HG03045 (cell line): ENCODE data around the gene MSH5.
"Not testable (repeated sequence)": the region's sequence is repeated elsewhere in the genome, so short reads cannot be mapped to it uniquely, and the experiment has no call there.

Experiments
- ATAC-seq: cut with Tn5 transposase; IDR thresholded peaks from one replicate; pipeline ENCODE4 v1.9.1; 2021; ENCODE audit warnings: mild to moderate bottlenecking, moderate library complexity; ENCODE audit not compliant: unreplicated experiment

The MSH5 gene

DNA sequence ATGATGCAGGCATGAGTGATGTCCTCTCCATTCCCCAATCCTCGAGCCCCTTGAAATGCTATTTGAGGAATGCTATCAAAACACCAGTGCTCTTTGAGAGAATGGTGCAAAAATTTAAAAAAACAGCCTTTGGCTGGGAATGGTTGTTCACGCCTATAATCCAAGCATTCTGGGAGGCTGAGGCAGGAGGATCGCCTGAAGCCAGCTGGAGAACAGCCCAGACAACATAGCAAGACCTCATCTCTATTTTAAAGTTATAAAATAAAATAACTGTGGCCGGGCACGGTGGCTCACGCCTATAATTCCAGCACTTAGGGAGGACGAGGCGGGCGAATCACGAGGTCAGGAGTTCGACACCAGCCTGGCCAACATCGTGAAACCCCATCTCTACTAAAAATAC is 60.0 kb downstream of the MSH5 start:
- no peak for ATAC-seq

DNA sequence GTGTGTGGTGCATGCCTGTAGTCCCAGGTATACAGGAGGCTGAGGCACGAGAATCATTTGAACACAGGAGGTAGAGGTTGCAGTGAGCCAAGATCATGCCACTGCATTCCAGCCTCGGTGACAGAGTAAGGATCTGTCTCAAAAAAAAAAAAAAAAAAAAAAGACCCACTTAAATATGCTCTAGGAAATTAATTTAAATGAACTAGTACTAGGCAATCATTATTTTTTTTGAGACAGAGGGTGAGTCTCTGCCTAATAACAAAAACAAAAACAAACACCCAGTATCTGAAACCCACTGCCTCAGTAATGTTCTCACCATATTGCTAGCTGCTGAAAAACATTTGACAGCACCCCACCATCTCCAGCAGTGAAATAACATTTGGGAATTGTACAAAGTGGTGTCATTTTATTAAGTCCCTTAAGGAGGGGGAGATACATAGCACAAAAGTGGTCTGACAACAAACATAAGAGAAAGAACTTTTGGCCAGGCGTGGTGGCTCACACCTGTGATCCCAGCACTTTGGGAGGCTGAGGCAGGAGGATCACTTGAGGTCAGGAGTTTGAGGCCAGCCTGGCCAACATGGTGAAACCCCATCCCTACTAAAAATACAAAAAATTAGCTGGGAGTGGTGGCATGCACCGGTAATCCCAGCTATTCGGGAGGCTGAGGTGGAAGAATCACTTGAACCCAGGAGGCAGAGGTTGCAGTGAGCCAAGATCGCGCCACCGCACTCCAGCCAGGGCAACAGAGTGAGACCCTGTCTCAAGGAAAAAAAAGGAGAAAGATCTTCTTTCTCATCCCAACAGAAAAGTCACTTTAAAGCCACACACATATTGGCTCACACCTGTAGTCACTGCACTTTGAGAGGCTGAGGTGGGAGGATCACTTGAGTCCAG is 61.5 kb downstream of the MSH5 start:
- ATAC-seq: not testable (repeated sequence)

DNA sequence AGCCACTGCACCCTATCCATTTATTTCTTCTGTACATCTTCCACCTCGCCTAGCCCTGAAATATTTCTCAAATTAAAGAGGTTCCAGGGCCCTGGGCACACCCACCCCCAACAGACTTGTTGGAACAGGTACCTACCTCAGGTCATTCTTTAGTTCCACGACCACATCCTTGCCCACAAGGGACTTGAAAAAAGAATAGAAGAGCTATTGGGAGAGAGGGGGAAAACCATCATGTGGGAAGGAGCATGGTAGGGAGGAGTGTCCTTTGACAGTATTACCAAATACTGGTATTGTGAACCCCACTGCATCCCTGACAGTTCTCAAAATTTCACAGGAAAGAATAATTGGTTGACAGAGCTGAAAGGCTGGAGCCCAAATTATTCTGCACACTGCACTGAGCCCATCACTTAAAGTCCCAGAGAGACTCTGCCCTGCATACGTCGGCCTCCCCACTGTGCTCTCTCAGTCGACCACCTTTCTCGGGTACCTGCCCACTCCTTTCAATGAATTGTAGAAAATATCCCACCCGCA is 66.2 kb downstream of the MSH5 start:
- ATAC-seq: no peak

DNA sequence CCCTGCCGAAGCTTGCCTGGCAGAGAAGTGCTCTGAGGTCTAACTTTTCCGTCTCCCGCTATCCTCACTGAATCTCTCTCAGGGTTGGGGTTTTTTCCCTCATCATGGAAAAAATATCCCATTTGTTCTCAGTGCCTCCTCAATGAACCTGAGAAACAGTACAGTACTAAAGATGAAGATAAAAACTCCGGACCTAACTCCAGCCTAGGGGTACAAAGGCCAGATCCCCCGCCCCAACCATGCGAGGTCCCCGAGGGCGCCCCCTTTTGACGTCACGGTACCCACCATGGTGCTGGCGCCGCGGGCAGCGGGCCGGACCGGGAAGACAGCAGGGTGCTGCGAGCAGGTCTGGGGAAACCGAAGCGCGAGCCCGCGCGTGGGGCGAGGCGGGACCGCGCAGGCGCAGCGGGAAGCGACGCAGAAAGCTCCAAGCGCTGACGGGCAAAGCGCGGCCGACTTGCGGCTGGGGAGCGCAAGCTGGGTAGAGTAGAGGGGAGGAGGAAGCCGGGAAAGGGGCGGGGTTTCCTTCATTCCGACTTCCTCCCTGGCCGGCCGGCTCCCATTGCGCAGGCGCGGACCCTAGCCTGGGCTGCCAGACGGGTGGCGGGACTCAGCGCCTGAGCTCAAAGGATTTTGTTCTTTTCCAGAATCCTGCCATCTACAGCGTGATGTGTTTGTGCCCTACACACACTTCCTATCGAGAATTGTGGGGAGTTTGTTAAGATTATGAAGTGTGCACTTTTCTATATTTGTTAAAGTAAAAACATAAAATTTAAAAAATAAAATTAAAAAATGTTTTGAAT is 66.9 kb downstream of the MSH5 start, which contains the start of gene LSM2:
LSM2 (minus strand) TSS at position 497 of the 803 bp plus-strand sequence; CDS start at position 288, 209 bp downstream.
- ATAC-seq: peak; percentile 92

DNA sequence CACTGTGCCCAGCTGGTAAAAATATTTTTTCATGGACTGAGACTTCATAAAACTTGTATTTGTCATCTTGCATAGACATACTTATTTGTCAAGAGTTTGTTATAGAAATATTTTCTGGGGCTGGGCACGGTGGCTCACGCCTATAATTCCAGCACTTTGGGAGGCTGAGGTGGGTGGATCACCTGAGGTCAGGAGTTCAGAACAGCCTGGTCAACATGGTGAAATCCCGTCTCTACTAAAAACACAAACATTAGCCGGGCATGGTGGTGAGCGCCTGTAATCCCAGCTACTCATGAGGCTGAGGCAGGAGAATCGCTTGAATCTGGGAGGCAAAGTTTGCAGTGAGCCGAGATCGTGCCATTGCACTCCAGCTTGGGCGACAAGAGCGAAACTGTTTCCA is 68.8 kb downstream of the MSH5 start:
- ATAC-seq: not testable (repeated sequence)

DNA sequence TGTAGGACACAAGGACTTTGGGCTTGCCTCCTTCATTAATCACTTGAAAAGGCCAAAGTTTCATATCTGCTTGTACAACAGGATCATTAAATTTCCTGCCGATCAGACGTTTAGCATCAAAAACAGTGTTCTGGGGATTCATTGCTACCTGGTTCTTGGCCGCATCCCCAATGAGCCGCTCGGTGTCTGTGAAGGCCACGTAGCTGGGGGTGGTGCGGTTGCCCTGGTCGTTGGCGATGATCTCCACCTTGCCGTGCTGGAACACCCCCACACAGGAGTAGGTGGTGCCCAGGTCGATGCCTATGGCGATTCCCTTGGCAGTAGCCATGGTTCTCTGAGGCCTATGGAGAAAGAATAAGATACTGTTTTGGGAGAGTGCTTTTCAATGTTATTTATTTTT is 71.8 kb downstream of the MSH5 start:
- no peak for ATAC-seq
